ENCODE results near the gene NT5C3B. TPM values are rescaled to one million over a fixed set of nuclear protein-coding genes. Genes with fewer than 3 reads are reported as not detected.

NT5C3B gene
- total RNA-seq, 1 donor from 2014 or later: 43.4 TPM

DNA sequence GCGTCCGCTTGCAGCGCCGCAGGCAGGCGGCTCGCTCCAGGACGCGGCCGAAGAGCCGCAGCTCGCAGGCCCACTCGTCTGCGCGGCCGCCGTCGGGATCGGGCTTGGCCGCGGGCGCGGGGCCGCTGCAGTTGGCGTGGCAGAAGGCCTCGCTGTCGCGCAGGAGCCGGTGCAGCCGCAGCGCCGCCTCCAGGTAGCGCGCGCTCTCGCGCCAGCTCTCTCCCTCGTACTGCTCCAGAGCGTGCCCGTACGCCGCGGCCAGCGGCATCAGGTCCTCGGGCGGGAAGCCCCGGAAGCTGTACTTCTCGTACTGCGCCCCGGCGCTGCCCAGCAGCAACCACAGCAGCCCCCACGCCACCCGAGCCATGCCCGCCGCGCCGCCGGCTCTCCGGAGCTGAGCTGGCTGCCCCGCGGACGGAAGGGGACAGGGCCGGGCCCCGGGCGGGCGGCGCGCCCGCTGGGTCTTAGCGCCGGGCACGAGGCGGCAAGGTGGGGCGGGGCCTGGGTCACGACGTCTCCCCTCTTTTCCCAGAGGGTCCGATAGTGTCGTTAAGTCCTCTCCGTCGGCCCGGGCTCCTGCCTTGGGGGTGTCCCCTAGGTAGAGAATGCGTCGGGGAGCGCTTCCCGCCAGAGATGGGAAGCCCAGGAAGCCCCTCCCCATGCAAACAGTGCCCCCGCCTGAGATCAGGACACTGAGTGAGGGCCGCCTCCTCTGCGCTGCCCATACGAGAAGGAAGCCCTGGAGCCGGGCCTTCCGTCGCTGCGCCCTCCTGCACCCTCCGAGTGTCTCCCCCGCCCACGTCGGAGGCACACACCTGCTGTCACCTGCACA is 24.3 kb downstream of the NT5C3B start, which contains the start of gene P3H4:
P3H4 (minus strand) TSS at position 401 of the 832 bp plus-strand sequence; CDS start at position 367, 34 bp downstream.
- intact Hi-C loops (cut with micrococcal nuclease): loop anchor here (1.0 to 5.0 kb wide), 3 partner anchors 53 to 121 kb away; partner anchors contain the start of genes KLHL11 and ODAD4

DNA sequence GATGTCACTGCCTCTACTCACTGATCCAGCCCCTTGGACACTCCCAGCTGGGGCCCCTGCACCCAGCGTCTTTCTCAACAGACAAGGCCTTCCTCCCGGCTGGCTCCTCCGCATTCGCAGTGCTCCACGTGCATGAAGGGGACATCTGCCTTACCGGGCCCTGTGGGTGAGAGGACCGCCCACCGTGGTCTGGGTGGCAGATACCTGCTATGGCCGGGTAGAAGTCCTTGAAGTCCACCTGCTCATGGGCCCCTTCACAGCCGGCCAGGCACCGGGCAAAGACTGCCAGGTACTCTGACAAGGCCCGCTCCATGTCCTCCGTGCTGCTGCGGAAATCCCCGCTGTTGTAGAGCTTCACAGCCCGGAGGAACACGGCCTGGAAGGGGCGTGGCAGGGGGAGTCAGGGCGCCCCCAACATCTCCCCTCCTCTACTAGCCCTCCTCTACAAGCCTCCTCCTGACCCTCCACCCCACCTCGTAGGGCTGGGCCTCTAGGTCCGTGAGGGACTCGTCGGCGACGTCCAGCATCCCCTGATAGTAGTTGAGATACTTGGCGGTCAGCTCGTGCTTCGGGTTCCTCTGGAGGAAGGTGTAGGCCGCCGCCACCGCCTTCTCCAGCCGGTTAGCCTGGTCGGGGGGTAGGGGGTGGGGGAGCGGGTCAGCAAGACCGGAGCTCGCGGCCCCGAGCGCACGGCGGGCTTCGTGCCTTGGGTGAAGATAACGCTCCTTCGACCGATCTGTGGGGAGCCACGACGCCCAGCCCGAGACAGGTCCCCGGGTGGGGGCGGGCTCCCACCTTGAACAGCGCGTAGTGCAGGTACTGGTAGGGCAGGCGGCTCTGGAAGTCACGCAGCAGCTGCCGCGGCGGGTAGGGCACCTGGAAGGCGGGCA is 25.1 kb downstream of the NT5C3B start:
- intact Hi-C loops (cut with micrococcal nuclease): loop anchor here (1.0 to 5.0 kb wide), 3 partner anchors 54 to 121 kb away; partner anchors contain the start of genes KLHL11 and ODAD4

DNA sequence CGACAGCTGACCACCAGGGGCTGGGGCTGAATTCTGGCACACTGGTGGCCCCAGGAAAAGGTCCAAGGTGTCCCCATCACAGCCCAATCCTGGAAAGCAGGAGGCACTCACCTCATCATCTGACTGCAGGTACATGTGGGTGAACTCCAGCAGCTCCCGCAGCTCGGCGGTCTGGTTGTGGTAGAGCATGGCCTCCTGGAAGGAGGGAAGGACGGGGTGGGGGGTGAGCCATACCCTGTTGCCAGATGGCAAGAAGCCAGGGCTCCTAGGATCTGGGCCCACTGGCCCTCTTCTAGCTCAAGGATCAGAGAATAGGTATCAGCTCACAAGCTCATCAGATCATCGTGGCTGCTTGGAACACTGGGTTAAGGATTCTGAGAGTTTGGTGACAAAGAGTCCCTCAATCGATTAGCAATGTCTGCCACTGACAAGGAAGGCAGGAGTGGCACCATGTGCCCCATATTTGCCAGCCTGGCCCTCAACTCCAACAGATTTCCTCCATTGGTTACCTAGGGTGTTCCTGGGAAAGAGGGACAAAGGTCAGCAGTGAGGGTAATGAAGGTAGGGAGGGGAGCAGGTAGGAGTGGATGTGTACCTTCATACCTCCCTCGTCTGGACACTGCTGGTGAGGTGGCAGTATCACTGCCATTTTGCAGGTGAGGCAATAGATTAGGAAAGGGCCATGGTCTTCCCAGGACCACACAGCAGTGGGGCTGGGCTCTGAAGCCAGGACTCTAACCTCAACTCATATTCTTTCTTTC is 29.2 kb downstream of the NT5C3B start:
- intact Hi-C loops (cut with micrococcal nuclease): no loop called here

DNA sequence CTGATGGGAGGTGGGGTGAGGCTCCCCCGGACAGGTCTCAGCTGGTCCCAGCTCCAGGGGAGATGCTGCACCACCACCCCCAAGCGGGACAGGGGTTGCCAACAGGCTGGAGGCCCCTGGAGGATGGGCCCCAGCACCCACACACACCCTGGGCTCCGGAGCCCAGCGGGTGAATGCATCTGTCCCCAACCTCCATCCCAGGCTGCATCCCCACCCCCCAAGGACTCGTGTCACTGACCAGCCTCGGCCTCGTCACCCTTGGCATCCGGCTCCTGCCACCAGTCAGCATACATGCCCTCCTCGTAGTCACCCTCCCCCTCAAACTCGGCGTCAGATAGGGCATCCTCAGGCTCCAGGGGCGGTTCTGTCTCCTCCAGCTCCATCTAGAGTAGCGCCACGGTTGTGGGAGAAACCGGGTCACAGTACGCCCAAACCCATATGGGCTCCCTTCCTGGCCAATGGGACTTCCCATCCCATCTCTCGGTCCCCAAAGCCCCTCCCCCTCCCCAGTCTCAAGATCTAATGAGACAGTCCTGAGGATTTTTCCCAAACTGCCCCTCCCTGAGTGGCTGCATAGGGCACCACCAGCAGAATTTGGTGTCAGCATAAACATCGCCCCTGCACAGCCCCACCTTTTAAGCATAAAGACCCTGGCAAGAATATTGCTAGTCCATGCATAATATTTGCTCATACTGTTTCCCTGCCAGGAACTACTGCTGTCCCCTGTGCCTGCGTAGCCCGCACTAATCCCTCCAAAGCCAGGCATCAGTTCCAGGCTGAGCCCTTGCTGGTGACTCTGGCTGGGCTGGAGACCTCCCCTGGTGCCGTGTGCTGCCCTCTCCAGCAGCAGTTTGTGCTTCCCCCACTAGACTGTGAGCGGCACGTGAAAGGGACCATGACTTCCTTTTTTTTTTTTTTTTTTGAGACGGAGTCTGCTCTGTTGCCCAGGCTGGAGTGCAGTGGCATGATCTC is 32.7 kb downstream of the NT5C3B start:
- intact Hi-C loops (cut with micrococcal nuclease): no loop called here

DNA sequence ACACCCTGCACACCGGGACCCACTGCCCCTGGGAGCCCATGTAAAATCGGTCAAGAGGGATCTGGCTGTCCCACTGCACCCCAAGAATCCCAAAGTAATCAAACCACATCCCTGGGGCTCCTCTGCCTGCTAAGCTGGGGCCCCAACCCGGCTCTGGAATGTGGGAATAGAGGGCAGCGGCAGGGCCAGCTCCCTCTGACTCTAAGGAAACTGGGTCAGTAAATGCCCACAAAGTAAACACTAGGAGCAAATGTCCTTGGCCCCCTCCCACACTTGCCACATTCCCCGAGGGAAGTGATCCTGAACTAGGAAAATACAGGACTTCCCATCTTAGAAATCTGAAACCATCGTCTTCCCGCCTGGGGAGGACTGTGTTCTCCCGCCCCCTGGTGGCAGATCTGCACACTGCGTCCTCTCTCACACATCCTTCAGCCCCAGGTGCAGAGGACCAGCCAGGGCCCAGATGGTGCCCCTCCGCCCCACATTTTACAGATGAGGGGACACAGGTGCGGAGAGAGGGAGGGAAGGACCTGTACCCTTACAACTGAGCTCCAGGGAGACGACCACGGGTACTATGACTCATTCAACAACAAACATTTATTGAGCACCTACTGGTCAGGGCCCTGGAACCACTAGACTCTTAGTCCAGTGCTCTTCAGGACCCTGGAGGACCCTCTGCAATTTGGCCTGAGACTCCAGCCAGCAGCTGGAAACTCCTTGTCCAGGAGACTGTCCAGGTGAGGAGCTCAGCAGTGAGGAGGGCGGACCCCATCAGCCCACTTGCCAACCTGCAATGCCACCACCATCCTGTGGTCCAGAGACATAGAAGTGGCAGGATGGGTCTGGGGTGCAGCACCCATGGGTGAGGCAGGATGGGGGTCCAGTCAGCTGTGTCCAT is 34.4 kb downstream of the NT5C3B start:
- intact Hi-C loops (cut with micrococcal nuclease): loop anchor here (1.0 kb wide), 1 partner anchor 63 kb away; no protein-coding TSS in a partner anchor

DNA sequence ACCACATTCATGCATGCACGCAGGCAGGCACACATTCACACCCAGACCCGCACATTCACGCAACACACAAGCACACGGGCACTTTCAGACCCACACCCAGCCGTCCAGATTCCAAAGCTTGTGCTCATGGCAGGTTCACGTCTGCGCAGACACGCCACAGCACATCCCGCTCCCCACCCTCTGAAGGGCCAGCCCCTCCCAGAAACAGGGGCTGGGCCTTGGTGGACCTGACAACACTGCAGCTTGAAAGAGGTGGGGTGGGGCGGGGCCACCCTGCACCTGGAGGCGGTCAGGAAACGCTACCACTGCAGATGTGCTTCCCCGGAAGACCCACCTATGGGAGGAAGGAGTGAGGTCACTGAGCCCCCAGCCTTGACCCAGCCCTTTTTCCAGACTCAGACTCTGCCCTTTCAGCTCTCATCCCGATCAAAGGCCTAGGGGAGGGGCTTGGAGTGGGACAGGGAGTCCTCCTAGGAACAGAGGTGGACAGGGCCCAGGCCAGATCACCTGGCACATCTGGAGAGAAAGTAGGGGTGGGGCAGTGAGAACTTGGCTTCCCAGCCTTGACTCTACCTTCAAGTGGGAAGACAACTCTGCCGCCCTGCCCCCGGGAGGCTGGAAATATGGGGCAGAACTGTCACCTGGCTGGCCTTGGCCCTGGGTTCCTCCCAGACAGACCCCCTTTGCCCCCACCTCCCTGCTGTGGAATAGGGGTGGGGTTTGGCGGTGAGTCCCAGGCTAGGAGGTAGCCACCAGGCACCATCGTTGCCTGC is 35.2 kb downstream of the NT5C3B start:
- intact Hi-C loops (cut with micrococcal nuclease): loop anchor here (1.0 kb wide), 1 partner anchor 62 kb away; no protein-coding TSS in a partner anchor

DNA sequence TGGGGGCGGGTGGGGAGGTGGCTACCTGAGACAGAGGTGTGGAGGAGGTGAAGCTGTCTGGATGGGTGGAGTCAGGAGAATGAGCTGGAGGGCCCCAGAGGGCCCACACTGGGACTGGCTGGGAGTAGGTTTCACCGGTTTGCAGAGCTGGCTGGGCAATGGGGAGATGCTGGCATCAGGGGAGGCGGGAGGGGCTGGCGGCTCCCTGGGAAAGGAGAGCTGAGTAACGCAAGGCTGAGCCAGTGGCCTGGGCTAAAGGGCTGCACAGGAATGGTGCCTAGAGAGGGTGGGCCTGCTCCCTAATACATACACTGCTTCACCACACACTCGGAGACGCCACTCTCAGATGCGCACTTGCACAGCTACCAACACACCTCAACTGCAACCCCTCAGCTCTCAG is 36.7 kb downstream of the NT5C3B start:
- intact Hi-C loops (cut with micrococcal nuclease): no loop called here

DNA sequence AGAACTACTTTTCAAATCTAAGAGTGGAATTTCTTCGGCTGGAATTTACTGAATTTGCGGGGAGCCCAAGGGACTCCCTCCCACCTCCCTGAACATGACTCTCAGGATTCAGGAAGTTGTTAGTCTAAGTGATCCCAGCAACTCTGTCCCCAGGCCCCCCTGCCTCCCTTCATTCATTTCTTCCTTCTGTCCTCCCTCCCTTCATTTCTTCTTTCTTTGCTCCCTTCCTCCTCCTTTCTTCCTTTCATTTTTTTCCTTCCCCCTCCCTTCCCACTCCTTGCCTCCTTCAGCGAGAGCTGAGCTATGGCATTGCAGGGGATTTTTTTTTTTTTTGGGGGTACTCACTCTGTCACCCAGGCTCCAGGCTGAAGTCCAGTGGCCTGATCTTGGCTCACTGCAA is 38.7 kb downstream of the NT5C3B start:
- intact Hi-C loops (cut with micrococcal nuclease): no loop called here

DNA sequence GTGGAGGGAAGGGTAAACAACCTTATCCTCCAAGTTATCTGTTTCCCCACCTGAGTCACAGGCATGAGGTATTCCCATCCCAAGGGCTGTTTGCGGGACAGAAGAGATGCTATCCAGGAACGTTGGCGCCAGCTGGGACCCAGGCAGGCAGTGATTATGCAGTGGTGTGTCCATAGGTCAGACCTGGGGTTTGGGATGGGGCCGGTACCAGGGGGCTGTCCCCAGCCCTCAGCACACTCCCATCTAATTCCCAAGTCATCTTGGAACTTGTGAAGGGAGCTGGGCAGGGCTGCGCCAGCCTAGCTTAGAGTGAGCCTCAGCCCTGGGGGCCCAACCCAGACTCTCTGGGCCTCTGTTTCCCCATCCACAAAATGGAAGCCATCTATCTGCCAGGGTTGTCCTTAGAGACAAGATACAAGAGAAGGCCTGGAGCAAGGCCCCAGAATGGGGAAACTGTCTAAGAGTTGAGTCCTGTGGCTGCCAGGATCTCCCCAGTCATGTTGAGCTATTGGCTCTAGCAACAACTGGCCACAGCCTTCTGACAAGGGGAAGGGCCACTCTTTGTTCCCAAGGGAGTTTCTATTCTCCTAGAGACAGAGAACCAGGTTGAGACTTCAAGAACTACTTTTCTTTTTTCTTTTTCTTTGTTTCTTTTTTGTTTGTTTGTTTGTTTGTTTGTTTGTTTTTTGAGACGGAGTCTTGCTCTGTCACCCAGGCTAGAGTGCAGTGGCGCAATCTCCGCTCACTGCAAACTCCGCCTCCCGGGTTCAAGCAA is 39.7 kb downstream of the NT5C3B start:
- intact Hi-C loops (cut with micrococcal nuclease): no loop called here

DNA sequence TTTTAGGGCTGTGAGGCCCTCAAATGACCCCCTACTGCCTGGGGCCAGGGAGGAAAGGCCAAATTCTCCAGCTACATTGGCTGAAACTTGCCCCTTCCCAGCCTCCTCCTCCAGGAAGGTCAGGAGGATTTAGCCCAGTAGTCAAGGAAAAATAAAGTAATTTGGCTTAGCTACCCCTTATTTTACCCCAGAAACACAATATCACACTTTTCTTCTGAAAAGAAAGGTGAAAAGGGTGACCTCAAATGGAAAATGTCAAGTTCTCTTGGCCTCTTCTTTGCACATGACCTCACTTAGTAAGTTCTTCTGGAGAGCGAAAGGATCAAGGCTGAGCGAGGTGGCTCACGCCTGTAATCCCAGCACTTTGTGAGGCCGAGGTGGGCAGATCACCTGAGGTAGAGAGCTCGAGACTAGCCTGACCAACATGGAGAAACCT is 41.5 kb downstream of the NT5C3B start:
- intact Hi-C loops (cut with micrococcal nuclease): no loop called here

DNA sequence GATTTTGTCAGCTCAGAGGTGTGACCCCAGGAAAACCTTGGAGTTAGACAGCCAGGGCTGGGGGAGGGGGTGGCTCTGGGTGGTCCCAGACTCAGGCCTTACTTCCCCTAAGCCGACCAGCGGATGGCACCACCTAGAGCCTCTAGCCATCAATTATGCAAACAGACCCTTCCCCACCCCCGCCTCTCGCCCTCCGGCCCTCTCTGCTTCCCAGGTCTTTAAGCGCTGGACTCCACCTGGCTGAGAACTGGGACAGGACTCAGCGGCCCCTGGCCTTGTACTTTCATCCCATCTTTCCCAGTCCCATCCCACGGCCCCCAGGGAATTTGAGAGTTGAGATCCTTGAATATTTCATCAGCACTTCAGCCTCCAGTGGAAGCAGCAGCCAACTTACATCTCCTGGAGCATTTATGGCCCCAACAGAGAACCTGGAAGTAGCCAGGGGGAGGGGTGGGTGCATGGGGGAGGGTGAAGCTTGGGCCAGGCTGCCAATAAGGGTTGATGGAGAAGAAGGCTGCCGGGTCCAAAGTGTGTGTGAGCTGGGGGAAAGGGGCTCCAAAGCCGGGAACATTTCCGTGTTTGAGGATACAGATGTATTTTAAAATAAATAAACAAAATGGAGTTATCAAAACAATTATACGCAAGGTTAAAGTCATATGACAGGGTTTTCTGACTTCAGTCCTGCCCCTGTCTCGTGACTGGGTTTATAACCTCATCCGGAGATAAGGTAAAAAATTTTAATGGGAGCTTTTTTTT is 42.1 kb downstream of the NT5C3B start:
- intact Hi-C loops (cut with micrococcal nuclease): no loop called here

DNA sequence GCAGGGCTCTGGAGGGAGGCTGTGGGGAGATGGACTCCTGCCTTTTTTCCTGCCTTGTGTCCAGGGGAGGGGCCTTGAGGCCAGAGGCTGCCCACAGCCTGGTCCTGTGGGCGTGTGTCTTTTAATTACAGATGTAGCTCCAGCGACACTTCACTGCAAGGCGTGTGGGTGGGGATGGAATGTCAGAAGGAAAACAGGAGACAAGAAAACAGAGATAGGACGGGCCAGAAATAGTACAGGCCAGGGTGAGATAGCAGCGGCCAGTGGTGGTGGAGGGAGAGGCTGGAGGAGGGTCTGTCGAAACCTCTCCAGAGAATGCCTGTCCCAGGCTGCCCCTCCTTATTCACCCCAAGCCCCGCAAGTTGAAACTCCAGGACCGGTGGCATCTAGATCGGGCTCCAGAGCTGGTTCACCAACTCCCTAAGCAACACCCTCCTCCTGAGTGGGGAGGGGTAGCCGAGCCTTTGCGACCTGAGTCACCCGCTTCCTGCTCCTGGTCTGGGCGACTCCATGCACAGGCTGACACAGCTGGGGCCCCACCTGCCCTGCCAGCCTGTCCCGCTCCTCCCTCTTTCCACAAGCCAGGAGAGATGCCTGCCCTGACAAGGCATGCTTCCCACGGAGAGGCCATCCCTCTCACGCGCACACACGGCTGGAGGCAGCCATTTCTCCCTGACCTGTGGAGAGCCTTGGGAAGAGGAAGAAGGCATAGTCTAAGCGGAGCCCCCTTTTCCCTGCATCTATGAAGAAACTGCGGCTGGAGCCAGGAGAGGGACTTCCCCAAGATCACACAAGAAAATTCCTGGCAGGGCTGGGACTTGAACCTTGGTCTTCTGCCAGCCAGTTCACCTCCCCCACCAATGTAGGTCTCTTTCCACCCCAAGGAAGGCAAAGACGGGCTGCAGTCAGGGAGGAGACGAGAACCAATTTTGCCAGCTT is 42.9 kb downstream of the NT5C3B start:
- intact Hi-C loops (cut with micrococcal nuclease): no loop called here

DNA sequence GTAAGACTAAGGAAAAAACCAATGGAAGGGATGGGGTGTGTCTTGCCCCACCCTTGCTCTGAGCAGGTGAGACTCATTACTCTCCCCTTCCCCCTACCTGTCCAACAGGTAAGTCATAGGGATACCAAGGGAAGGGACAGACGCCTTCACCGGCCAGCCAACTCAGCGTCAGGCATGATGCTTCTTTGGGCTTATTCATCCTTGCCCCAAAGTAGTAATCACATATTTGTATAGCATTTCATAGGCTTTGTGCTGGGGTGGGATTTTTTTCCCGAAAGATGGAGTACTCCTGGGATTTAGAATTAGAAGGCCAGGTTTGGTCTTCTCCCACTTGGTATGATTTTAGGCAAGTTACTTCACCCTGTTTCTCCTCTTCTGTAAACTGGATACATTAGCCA is 49.0 kb downstream of the NT5C3B start:
- intact Hi-C loops (cut with micrococcal nuclease): loop anchor here (5.0 kb wide), 1 partner anchor 50 kb away; no protein-coding TSS in a partner anchor

DNA sequence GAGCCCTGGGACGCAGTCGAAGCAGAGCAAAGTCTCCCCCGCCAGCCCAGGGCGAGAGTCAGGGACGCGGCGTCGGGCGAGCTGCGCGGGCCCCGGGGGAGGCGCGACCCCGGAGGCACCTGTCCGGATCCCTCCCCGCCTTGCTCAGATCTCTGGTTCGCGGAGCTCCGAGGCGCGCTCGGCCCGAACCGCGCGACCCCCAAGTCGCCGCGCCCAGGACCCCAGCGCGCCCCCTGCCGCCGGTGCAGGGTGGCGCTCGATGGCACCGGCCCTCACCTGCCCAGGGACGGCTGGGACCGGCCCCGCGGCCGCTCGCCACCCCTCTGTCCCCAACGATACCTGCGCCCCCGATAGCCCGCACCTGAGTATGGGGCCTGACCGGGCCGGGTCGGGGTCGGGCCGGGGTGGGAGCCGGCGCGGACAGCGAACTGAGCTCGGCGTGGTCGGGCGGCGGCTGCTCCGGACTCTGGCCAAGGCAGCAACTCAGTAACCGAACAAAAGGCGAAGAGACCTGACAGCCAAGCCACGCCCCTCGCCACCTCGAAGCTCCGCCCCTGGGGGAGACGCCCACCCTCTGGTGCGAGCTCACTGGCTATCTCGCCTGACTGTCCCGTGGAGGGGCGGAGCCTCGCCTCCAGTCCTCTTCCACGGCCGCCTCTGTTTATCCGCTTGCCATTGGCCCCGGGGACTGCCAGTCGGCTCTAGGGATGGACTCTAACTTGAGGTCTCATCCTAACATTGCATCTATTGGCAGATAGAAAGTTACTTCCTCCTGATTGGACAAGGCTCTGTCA is 49.6 kb downstream of the NT5C3B start, which contains the start of gene JUP:
JUP (minus strand) TSS at position 485 of the 794 bp plus-strand sequence. CDS start 14,857 bp downstream, outside the sequence.
- intact Hi-C loops (cut with micrococcal nuclease): loop anchor here (5.0 kb wide), 1 partner anchor 49 kb away; no protein-coding TSS in a partner anchor
